Activated naive CD8-positive, alpha-beta T cell treated with anti-CD3 and anti-CD28 coated beads, Interleukin-2, amount 10 ng/mL, durations not matched to agents 7 days and 5 days (primary cell): ENCODE data around the gene TXNL1. TPM values are rescaled to one million over a fixed set of nuclear protein-coding genes. Genes with fewer than 3 reads are reported as not detected.

Source experiments
- ATAC-seq: fragments of 150-1000 bp; cut with Tn5 transposase; one replicate; pipeline ENCODE4 v1.10.0; 2021; ENCODE audit warnings: low read depth, moderate library complexity
- POLR2A ChIA-PET: fragments of 350-600 bp; sonication (Branson Sonifier 250); formaldehyde crosslinking; loops from one replicate; lab custom pipeline; 2021; ENCODE audit warnings: antibody characterized with exemption; lab: Charles Lee
- DNase-seq: peaks from one replicate; pipeline ENCODE4 v3.0.0; 2021
- H3K27ac Mint-ChIP-seq: one replicate; pipeline ENCODE4 v1.8.0; 2022; ENCODE audit warnings: mild to moderate bottlenecking, mixed read lengths
- H3K27me3 Mint-ChIP-seq: one replicate; pipeline ENCODE4 v1.8.0; 2022; ENCODE audit warnings: mild to moderate bottlenecking, moderate library complexity, mixed read lengths
- H3K36me3 Mint-ChIP-seq: one replicate; pipeline ENCODE4 v1.8.0; 2021; ENCODE audit warnings: mild to moderate bottlenecking, mixed read lengths
- H3K4me1 Mint-ChIP-seq: one replicate; pipeline ENCODE4 v1.8.0; 2021; ENCODE audit warnings: mixed read lengths
- H3K4me3 Mint-ChIP-seq: one replicate; pipeline ENCODE4 v1.8.0; 2022; ENCODE audit warnings: mild to moderate bottlenecking, moderate library complexity, mixed read lengths
- H3K9me3 Mint-ChIP-seq: one replicate; pipeline ENCODE4 v1.8.0; 2021; ENCODE audit warnings: mixed read lengths
- total RNA-seq, 2 experiments: library from RNA; stranded (reverse); gene quantifications; one replicate each; pipeline ENCODE4 v1.2.3, GENCODE V29; 2021

TXNL1 gene
- total RNA-seq, 2 experiments from 2014 or later, result 45.3 to 50.6 TPM

DNA sequence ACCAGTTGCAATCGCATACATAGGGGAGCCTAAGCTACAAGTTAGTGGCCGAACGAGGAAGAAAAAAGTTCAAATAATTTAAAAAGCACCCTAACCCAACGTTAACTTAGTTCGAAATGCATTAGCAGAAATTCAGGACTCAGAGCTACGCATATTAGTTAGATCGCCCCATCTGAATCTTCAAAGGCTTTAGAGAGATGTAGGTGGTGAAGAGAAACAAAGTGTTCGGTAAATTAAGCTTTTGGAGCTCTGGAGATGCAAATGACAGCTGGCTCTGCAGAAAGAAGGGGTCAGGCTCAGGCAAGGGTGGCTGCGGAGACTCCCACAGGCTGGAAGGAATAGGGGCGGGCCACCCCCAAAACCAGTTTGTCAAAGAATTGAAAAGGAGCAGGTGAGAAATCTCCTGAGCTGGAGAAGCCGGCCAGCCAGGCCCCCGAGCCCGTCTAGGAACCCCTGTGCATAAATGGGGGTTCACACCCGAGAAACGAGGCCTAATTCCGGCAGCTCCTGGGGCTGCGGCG is 621 bp downstream of the TXNL1 start:
- Mint-ChIP-seq H3K4me3 (peak overlapping the region; percentile 95), H3K4me1 (peaks cover 30% of the 10 kb centered on the region), H3K27me3 (no peaks in the 10 kb centered on the region), H3K9me3 (no peaks in the 10 kb centered on the region), H3K27ac (peak overlapping the region; percentile 97), H3K36me3 (peaks cover 17% of the 10 kb centered on the region)
- no peak for DNase-seq
- ATAC-seq, result peak; percentile 2
- POLR2A ChIA-PET, result interaction anchor here (0.9 to 5.6 kb wide), 5 partner anchors 10 to 21 kb away, joined by 3 to 58 read pairs (median 4); partner anchors contain the start of gene WDR7

DNA sequence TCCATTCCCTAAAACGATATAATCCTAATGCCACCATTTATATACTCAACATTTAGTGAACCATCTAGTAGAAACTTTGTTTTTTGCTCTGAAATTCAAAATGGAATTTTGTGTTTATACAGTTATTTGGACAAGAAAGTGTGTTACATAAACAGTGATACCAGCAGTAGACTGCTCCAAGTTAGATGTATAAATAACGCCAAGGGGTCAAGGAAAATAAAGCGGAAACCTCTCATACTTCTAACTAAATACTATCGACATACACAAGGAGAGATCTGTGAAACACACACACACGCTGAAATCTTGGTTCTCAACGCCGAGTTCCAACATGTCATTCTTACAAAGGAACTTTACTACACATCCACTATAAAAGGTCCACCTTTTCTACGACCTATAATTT is 1.2 kb downstream of the TXNL1 start:
- Mint-ChIP-seq H3K27me3 (no peaks in the 10 kb centered on the region), H3K9me3 (no peaks in the 10 kb centered on the region), H3K4me1 (peaks cover 35% of the 10 kb centered on the region), H3K27ac (peak overlapping the region; percentile 97), H3K36me3 (peaks cover 21% of the 10 kb centered on the region), H3K4me3 (peak overlapping the region; percentile 95)
- DNase-seq (no peak), ATAC-seq (no peak)
- POLR2A ChIA-PET, result interaction anchor here (1.2 to 5.6 kb wide), 4 partner anchors 12 to 22 kb away, joined by 3 to 58 read pairs (median 4); partner anchors contain the start of gene WDR7

DNA sequence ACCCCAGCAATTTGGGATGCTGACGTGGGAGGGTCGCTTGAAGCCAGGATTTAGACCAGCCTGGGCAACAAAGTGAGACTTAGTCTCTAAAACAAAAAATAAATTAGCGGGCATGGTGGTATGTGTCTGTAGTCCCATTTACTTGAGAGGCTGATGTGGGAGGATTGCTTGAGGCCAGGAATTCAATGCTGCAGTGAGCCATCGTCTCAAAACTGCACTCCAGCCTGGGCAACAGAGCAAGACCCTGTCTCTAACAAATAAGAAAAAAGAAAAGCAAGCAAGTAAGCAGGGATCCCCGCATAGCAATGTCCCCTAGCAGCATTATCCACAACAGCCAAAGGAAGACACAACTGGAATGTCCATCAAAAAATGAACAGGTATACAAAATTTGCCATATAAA is 3.4 kb downstream of the TXNL1 start:
- H3K36me3 Mint-ChIP-seq, result peaks cover 29% of the 10 kb centered on the region
- no peaks in the 10 kb centered on the region for H3K27me3 Mint-ChIP-seq
- H3K4me1 Mint-ChIP-seq, result peaks cover 35% of the 10 kb centered on the region
- no peaks in the 10 kb centered on the region for H3K9me3 Mint-ChIP-seq
- no peak for ATAC-seq
- DNase-seq, result no peak
- POLR2A ChIA-PET, result no interaction called here
- H3K4me3 Mint-ChIP-seq, result no peak overlapping the region
- H3K27ac Mint-ChIP-seq, result no peak overlapping the region

DNA sequence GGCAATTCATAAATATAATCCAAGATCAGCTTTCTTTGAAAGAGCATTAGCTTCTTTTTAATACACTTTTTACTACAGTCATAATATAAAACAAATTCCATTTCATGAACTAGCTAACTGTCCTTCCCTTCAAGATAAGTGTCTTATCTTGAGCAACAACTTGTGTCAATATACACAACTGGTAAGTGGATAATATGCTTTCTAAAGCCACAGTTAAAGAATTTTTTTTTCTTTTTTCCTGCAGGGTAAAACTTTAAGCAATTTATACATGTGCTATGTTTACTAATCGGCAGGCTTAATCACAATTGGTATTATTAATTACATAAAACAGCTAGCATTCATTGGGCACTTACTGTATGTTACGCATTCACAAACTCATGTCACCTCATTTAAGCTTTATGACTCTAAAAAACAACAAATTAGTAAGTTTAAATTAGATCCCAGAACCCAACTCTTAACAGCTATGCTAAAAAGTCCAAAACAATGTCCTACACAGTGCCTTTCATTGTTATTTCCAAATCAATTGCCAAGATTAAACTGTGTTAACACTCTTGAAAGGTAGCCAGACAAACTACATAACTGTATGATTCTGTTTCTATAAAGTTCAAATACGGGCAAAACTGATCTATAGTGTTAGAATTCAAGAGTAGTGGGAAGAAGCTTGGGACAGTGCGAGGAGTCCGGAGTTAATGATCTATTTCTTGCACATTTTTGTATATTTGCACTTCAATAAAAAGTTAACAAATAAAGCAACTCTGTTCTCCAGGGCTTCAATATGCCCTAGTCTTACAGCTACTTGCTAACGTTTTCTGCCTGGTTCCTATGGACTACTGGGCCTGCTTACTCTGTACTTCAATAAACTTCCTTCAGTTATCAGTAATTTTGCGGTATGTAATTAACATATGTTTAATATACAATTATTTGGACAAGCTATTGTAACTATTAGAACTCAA is 6.0 kb downstream of the TXNL1 start:
- H3K9me3 Mint-ChIP-seq, result no peaks in the 10 kb centered on the region
- no peak overlapping the region for H3K4me3 Mint-ChIP-seq
- POLR2A ChIA-PET, result interaction anchor here (0.6 kb wide), 1 partner anchor 1502 kb away, joined by 3 read pairs; no protein-coding TSS in a partner anchor
- DNase-seq (no peak), ATAC-seq (no peak)
- no peak overlapping the region for H3K27ac Mint-ChIP-seq
- no peaks in the 10 kb centered on the region for H3K27me3 Mint-ChIP-seq
- H3K4me1 Mint-ChIP-seq, result peaks cover 35% of the 10 kb centered on the region
- peaks cover 32% of the 10 kb centered on the region for H3K36me3 Mint-ChIP-seq

DNA sequence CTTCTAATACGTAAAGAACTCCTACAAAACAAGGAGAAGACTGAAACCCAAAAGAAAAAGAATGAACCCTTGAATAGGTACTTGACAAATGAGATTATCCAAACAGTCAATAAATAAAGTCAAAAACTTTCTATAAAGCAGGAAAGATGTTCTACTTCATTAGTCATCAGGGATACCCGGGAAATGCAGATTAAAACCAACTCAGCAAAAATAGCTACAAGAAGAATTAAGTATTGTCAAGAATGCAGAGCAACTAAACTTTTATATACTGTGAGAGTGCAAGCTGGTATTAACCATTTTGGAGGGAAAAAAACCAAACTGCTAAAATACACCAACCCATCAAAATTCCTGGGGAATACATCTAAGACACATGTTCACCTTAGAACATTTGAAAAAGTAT is 10.4 kb downstream of the TXNL1 start:
- Mint-ChIP-seq H3K36me3 (peaks cover 24% of the 10 kb centered on the region), H3K4me3 (no peak overlapping the region), H3K9me3 (no peaks in the 10 kb centered on the region), H3K27me3 (no peaks in the 10 kb centered on the region), H3K4me1 (peaks cover 15% of the 10 kb centered on the region), H3K27ac (no peak overlapping the region)
- ATAC-seq, result no peak
- POLR2A ChIA-PET, result no interaction called here
- DNase-seq, result no peak

DNA sequence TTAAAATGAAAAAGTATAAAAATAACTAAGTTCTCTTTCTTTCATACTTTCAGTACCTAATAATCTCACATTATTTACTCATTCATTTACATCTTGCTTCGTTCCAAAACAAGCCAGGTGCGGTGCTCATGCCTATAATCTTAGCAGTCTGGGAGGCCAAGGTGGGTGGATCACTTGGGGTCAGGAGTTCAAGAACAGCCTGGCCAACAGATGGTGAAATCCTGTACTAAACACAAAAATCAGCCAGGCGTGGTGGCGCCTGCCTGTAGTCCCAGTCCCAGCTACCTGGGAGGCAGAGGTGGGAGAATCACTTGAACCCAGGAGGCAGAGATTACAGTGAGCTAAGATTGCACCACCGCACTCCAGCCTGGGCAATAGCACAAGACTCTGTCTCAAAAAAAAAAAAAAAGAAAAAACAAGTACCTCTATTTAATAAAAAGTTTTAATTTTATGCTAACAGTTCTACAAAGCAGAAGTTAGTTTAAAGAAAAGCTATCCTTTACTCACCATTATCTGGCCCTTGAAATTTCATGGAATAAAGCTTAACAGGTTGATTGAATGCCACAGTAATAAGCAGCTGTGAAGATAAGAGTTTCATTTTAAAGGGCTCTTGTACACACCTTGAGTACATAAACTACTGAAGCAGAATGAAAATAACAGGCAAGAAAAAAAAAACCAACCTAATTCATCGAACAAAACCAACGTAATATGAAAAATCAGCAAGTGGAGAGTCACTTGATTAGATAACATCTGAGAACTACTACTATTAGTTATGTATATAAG is 22.5 kb downstream of the TXNL1 start:
- Mint-ChIP-seq H3K36me3 (peaks cover 31% of the 10 kb centered on the region), H3K27ac (no peak overlapping the region), H3K27me3 (no peaks in the 10 kb centered on the region), H3K9me3 (no peaks in the 10 kb centered on the region), H3K4me1 (no peaks in the 10 kb centered on the region), H3K4me3 (no peak overlapping the region)
- ATAC-seq (no peak), DNase-seq (no peak)
- POLR2A ChIA-PET, result no interaction called here

DNA sequence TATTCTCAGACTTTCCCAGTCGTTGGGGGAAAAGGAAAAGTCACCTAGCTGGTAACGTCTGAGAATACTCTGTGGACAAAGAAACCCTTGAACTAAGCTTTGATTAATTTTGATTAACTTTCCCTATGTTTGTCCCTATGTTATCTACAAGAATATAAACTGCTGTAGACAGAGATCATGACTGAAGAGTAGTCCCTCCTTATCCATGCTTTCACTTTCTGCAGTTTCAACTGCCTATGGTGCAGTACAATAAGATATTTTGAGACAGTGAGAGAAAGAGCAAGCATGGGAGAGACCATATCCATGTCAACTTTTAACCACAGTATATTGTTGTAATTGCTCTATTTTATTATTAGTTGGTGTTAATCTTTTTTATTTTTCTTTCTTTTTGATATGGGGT is 31.8 kb downstream of the TXNL1 start:
- H3K4me1 Mint-ChIP-seq, result no peaks in the 10 kb centered on the region
- H3K9me3 Mint-ChIP-seq, result no peaks in the 10 kb centered on the region
- DNase-seq, result no peak
- no peak overlapping the region for H3K4me3 Mint-ChIP-seq
- H3K27me3 Mint-ChIP-seq, result no peaks in the 10 kb centered on the region
- no peak overlapping the region for H3K27ac Mint-ChIP-seq
- ATAC-seq, result no peak
- POLR2A ChIA-PET, result no interaction called here
- peaks cover 12% of the 10 kb centered on the region for H3K36me3 Mint-ChIP-seq

DNA sequence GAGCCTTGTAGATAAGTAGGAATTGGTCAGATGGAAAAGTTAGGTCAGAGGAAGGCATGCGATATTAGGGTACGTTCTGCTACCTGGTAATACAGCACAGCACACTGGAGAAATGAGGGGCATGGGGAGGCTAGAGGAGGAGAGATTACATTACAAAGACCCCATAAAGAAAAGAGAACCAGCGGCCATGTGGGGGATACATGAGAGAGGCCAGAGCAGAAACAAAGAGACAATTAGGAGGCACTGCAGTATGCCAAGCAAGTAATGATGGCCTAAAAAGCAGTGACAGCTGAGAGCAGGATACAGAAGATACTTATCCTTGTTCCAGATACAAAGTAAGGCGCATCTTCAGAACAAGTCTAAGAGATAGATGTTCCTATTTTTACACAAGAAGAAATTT is 40.0 kb downstream of the TXNL1 start:
- peaks cover 2% of the 10 kb centered on the region for H3K9me3 Mint-ChIP-seq
- POLR2A ChIA-PET, result no interaction called here
- H3K4me3 Mint-ChIP-seq, result no peak overlapping the region
- H3K36me3 Mint-ChIP-seq, result peaks cover 1% of the 10 kb centered on the region
- H3K4me1 Mint-ChIP-seq, result no peaks in the 10 kb centered on the region
- DNase-seq (no peak), ATAC-seq (no peak)
- H3K27me3 Mint-ChIP-seq, result no peaks in the 10 kb centered on the region
- H3K27ac Mint-ChIP-seq, result no peak overlapping the region

DNA sequence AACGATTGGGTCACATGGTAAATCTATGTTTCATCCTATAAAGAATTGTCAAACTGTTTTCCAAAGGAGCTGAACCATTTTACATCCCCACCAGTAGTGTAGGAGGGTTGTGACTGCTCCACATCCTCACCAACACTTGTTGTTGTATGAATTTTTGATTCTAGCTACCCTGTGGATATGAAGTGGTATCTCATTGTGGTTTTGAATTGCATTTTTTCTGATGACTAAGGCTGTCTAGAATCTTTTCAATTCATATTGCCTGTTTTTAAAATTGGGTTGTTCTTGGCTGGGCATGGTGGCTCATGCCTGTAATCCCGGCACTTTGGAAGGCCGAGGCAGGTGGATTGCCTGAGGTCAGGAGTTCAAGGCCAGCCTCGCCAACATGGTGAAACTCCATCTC is 44.5 kb downstream of the TXNL1 start:
- H3K27me3 Mint-ChIP-seq, result peaks cover 9% of the 10 kb centered on the region
- peaks cover 2% of the 10 kb centered on the region for H3K9me3 Mint-ChIP-seq
- DNase-seq (no peak), ATAC-seq (no peak)
- POLR2A ChIA-PET, result no interaction called here
- H3K4me3 Mint-ChIP-seq, result no peak overlapping the region
- H3K27ac Mint-ChIP-seq, result no peak overlapping the region
- peaks cover 1% of the 10 kb centered on the region for H3K36me3 Mint-ChIP-seq
- no peaks in the 10 kb centered on the region for H3K4me1 Mint-ChIP-seq

DNA sequence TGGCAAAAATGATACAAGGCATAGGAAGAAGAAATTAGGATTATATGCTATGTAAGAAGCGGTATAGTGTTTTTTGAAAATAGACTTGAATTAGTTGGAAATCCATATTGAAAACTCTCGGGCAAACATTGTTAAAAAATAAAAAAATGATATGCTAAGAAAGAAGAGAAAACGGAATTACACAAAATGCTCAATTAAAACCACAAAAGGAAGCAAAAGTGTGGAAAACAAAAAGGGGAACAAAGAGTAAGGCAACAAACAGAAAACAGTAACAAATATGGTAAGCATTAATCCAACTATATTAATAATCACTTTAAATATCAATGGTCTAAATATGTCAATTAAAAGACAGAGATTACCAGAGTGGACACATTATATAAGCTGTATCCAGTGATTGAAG is 58.4 kb downstream of the TXNL1 start:
- peaks cover 10% of the 10 kb centered on the region for H3K27me3 Mint-ChIP-seq
- POLR2A ChIA-PET, result no interaction called here
- ATAC-seq (no peak), DNase-seq (no peak)
- H3K27ac Mint-ChIP-seq, result no peak overlapping the region
- H3K9me3 Mint-ChIP-seq, result no peaks in the 10 kb centered on the region
- H3K4me3 Mint-ChIP-seq, result no peak overlapping the region
- no peaks in the 10 kb centered on the region for H3K4me1 Mint-ChIP-seq
- H3K36me3 Mint-ChIP-seq, result no peaks in the 10 kb centered on the region

DNA sequence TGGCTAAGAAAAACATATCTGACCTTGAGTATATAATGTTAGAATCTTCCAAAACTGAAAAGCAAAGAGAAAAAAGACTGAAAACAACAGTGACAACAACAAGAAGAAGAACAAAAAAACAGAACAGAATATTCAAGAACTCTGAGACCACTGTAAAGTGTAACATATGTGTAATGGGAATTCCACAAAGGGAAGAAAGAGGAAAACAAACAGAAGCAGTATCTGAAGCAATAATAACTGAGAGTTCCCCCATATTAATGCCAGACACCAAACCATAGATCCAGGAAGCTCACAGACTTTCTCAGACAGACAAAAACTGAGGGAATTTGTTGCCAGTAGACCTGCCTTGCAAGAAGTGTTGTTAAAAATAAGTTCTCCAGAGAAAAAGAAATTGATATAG is 58.9 kb downstream of the TXNL1 start:
- H3K9me3 Mint-ChIP-seq, result no peaks in the 10 kb centered on the region
- DNase-seq (no peak), ATAC-seq (no peak)
- no peak overlapping the region for H3K27ac Mint-ChIP-seq
- H3K36me3 Mint-ChIP-seq, result no peaks in the 10 kb centered on the region
- H3K27me3 Mint-ChIP-seq, result peaks cover 12% of the 10 kb centered on the region
- no peak overlapping the region for H3K4me3 Mint-ChIP-seq
- H3K4me1 Mint-ChIP-seq, result no peaks in the 10 kb centered on the region
- POLR2A ChIA-PET, result no interaction called here

DNA sequence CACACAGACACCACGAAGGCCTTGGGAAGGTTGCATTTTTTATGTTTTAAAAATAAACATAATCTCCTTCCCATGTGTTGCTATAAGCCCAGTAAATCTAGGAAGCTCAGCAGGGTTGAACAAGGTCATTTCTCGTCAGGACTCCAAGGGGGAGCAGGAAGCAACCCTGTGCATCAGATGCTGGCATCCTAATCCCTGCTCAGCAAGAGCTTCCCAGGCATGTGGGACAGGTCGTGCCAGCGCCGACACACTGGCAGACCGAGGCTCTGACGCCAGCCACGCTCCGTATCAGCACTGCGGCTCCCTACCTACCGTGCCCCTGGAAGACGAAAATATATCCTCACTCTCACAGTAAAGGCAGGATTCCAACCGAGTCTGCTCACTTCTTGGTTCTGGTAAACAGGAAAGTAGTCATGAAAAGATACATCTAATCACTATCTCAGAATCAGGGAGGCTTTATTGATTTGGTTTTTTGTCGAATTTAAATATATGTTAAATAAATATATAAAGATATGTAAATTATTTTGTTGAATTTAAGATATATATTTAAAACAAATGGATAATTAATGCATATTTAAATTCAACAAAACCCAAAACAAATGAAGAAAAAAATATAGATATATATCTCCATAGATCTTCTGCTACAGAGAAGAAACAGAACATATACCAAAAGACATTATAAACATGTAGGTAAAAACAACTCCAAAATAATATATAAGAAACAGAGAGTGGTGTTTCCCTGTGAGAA is 61.4 kb downstream of the TXNL1 start:
- POLR2A ChIA-PET, result no interaction called here
- no peak for DNase-seq
- Mint-ChIP-seq H3K36me3 (no peaks in the 10 kb centered on the region), H3K4me3 (no peak overlapping the region), H3K27ac (no peak overlapping the region), H3K27me3 (peaks cover 12% of the 10 kb centered on the region), H3K9me3 (no peaks in the 10 kb centered on the region), H3K4me1 (no peaks in the 10 kb centered on the region)
- ATAC-seq, result no peak
